Neural cell (in vitro differentiated cells): Measurements from ENCODE around the gene AOAH. TPM values are rescaled to one million over a fixed set of nuclear protein-coding genes. Genes with fewer than 3 reads are reported as not detected.

Source experiments
- H2AFZ ChIP-seq: fragments of 200-600, 300-800 bp; sonication (generic), shearing (Covaris generic); 2 replicates; pipeline ENCODE4 v1.6.0; 2014; ENCODE audit warnings: low read depth, mild to moderate bottlenecking, antibody characterized with exemption, low read length, moderate library complexity
- H3F3A ChIP-seq: fragments of 200-600 bp; shearing (Covaris generic); 2 replicates; pipeline ENCODE4 v1.6.1; 2016; ENCODE audit warnings: mild to moderate bottlenecking, moderate library complexity, mixed read lengths, antibody characterized with exemption, low read length; ENCODE audit not compliant: insufficient read depth, poor library complexity, severe bottlenecking
- H3K27ac ChIP-seq: fragments of 200-600, 300-800 bp; sonication (generic), shearing (Covaris generic); 2 replicates; pipeline ENCODE4 v1.5.1; 2014; ENCODE audit warnings: mild to moderate bottlenecking, low read length, moderate library complexity
- H3K27me3 ChIP-seq: fragments of 300-800, 200-600 bp; sonication (generic), shearing (Covaris generic); 2 replicates; pipeline ENCODE4 v1.6.0; 2014; ENCODE audit warnings: mild to moderate bottlenecking, low read depth, low read length, moderate library complexity; ENCODE audit not compliant: insufficient read depth
- H3K36me3 ChIP-seq: fragments of 300-800, 200-600 bp; sonication (generic), shearing (Covaris generic); 2 replicates; pipeline ENCODE4 v1.5.1; 2014; ENCODE audit warnings: mild to moderate bottlenecking, antibody characterized with exemption, low read length, moderate library complexity; ENCODE audit not compliant: insufficient read depth
- H3K4me2 ChIP-seq: fragments of 300-800, 200-600 bp; sonication (generic), shearing (Covaris generic); 2 replicates; pipeline ENCODE4 v1.6.0; 2014; ENCODE audit warnings: mild to moderate bottlenecking, low read length
- H3K4me3 ChIP-seq: fragments of 300-800, 200-600 bp; sonication (generic), shearing (Covaris generic); 2 replicates; pipeline ENCODE4 v1.5.1; 2014; ENCODE audit warnings: mild to moderate bottlenecking, low read length, moderate library complexity
- H3K79me2 ChIP-seq: fragments of 200-600 bp; shearing (Covaris generic); replicated peaks from 2 replicates; pipeline ENCODE4 v1.6.0; 2014; ENCODE audit warnings: mild to moderate bottlenecking, low read length, moderate library complexity; ENCODE audit not compliant: insufficient read depth
- H3K9ac ChIP-seq: fragments of 300-800, 200-600 bp; sonication (generic), shearing (Covaris generic); 2 replicates; pipeline ENCODE4 v1.6.1; 2016; ENCODE audit warnings: mild to moderate bottlenecking, low read length, mixed read lengths
- H3K9me2 ChIP-seq: fragments of 200-600 bp; shearing (Covaris generic); 2 replicates; pipeline ENCODE4 v1.6.1; 2016; ENCODE audit warnings: mild to moderate bottlenecking, low read length, mixed read lengths; ENCODE audit not compliant: insufficient read depth
- H3K9me3 ChIP-seq: fragments of 200-600, 300-800 bp; sonication (generic), shearing (Covaris generic); 2 replicates; pipeline ENCODE4 v1.6.1; 2016; ENCODE audit warnings: mild to moderate bottlenecking, mixed run types, low read length, moderate library complexity, mixed read lengths
- H4K20me1 ChIP-seq: fragments of 200-600 bp; shearing (Covaris generic); 2 replicates; pipeline ENCODE4 v1.6.1; 2016; ENCODE audit warnings: mild to moderate bottlenecking, mixed run types; ENCODE audit not compliant: insufficient read depth
- EP300 ChIP-seq: fragments of 450-650 bp; conservative IDR thresholded peaks from 2 replicates; pipeline ENCODE4 v1.6.1; 2014; ENCODE audit warnings: antibody characterized with exemption, mild to moderate bottlenecking, moderate library complexity; ENCODE audit not compliant: poor library complexity, severe bottlenecking
- EZH2 ChIP-seq: fragments of 200-600, 300-800 bp; shearing (Covaris generic), sonication (generic); IDR thresholded peaks from 2 replicates; pipeline ENCODE4 v1.6.1; 2014; ENCODE audit warnings: antibody characterized with exemption, low read length, borderline replicate concordance, mild to moderate bottlenecking; ENCODE audit not compliant: insufficient read depth, poor library complexity, severe bottlenecking
- MXI1 ChIP-seq: fragments of 450-650 bp; conservative IDR thresholded peaks from 2 replicates; pipeline ENCODE4 v1.6.1; 2014; ENCODE audit warnings: antibody characterized with exemption, mild to moderate bottlenecking; ENCODE audit not compliant: poor library complexity, severe bottlenecking
- POLR2AphosphoS5 ChIP-seq: IDR thresholded peaks from 2 replicates; pipeline ENCODE4 v1.6.1; 2012
- RAD21 ChIP-seq: fragments of 450-650 bp; conservative IDR thresholded peaks from 2 replicates; pipeline ENCODE4 v1.6.1; 2014; ENCODE audit warnings: antibody characterized with exemption, mild to moderate bottlenecking, moderate library complexity
- SMC3 ChIP-seq: fragments of 450-650 bp; conservative IDR thresholded peaks from 2 replicates; pipeline ENCODE4 v1.6.1; 2014; ENCODE audit warnings: antibody characterized with exemption, mild to moderate bottlenecking, moderate library complexity; ENCODE audit not compliant: poor library complexity
- TAF1 ChIP-seq: IDR thresholded peaks from 2 replicates; pipeline ENCODE4 v1.6.1; 2012; ENCODE audit warnings: low read depth
- polyA plus RNA-seq: library from polyadenylated mRNA; depleted of rRNA; stranded (reverse); fragments of >200 nt; gene quantifications from 2 replicates; pipeline ENCODE4 v1.2.3, GENCODE V29; 2014
- TF ChIP-seq, protein P1 (sequence below): fragments of 450-650 bp; IDR thresholded peaks from 2 replicates; pipeline ENCODE4 v1.5.1; 2014; ENCODE audit warnings: antibody characterized with exemption, mild to moderate bottlenecking, moderate library complexity; ENCODE audit not compliant: poor library complexity, severe bottlenecking
- TF ChIP-seq, protein P2 (sequence below): IDR thresholded peaks from 2 replicates; pipeline ENCODE4 v1.6.1; 2012; ENCODE audit warnings: borderline replicate concordance

AOAH gene
- polyA plus RNA-seq, 1 donor from 2014 or later, result 4.3 TPM

DNA sequence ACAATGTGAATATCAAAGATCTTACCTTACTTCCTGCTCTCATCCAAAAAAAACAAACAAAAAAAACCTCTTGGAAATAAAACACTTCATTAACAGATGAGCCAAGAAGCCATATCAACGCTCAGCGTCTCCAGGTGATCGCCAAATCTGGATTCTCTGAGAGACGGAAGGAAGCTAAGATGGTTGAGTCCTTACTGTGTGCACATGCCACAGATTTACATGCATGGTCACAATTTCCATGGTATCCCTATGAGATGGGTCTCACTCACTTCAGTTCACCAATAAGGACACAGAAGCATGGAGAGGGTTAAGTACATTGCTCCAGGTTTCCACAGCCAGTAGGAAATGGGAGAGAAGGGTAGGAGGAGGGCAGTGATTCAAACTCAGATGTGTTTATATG, 1.0 kb downstream of the AOAH start:
- H4K20me1 ChIP-seq, result no peaks in the 10 kb centered on the region
- H3F3A ChIP-seq, result no peaks in the 10 kb centered on the region
- TF ChIP-seq, protein P1, sequence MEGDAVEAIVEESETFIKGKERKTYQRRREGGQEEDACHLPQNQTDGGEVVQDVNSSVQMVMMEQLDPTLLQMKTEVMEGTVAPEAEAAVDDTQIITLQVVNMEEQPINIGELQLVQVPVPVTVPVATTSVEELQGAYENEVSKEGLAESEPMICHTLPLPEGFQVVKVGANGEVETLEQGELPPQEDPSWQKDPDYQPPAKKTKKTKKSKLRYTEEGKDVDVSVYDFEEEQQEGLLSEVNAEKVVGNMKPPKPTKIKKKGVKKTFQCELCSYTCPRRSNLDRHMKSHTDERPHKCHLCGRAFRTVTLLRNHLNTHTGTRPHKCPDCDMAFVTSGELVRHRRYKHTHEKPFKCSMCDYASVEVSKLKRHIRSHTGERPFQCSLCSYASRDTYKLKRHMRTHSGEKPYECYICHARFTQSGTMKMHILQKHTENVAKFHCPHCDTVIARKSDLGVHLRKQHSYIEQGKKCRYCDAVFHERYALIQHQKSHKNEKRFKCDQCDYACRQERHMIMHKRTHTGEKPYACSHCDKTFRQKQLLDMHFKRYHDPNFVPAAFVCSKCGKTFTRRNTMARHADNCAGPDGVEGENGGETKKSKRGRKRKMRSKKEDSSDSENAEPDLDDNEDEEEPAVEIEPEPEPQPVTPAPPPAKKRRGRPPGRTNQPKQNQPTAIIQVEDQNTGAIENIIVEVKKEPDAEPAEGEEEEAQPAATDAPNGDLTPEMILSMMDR, result no peak
- no peak for TF ChIP-seq EZH2
- TF ChIP-seq, protein P2, sequence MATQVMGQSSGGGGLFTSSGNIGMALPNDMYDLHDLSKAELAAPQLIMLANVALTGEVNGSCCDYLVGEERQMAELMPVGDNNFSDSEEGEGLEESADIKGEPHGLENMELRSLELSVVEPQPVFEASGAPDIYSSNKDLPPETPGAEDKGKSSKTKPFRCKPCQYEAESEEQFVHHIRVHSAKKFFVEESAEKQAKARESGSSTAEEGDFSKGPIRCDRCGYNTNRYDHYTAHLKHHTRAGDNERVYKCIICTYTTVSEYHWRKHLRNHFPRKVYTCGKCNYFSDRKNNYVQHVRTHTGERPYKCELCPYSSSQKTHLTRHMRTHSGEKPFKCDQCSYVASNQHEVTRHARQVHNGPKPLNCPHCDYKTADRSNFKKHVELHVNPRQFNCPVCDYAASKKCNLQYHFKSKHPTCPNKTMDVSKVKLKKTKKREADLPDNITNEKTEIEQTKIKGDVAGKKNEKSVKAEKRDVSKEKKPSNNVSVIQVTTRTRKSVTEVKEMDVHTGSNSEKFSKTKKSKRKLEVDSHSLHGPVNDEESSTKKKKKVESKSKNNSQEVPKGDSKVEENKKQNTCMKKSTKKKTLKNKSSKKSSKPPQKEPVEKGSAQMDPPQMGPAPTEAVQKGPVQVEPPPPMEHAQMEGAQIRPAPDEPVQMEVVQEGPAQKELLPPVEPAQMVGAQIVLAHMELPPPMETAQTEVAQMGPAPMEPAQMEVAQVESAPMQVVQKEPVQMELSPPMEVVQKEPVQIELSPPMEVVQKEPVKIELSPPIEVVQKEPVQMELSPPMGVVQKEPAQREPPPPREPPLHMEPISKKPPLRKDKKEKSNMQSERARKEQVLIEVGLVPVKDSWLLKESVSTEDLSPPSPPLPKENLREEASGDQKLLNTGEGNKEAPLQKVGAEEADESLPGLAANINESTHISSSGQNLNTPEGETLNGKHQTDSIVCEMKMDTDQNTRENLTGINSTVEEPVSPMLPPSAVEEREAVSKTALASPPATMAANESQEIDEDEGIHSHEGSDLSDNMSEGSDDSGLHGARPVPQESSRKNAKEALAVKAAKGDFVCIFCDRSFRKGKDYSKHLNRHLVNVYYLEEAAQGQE, result no peak
- TF ChIP-seq SMC3, result no peak
- TF ChIP-seq POLR2AphosphoS5, result no peak
- TF ChIP-seq EP300, result no peak
- TF ChIP-seq RAD21, result no peak
- no peak for TF ChIP-seq MXI1
- no peak for TF ChIP-seq TAF1
- no peak overlapping the region for H3K27ac ChIP-seq
- H3K9me2 ChIP-seq, result no peaks in the 10 kb centered on the region
- no peak overlapping the region for H3K4me2 ChIP-seq
- no peaks in the 10 kb centered on the region for H3K79me2 ChIP-seq
- no peak overlapping the region for H2AFZ ChIP-seq
- H3K9me3 ChIP-seq, result no peaks in the 10 kb centered on the region
- H3K9ac ChIP-seq, result no peak overlapping the region
- no peaks in the 10 kb centered on the region for H3K36me3 ChIP-seq
- H3K4me3 ChIP-seq, result no peak overlapping the region
- H3K27me3 ChIP-seq, result no peaks in the 10 kb centered on the region

DNA sequence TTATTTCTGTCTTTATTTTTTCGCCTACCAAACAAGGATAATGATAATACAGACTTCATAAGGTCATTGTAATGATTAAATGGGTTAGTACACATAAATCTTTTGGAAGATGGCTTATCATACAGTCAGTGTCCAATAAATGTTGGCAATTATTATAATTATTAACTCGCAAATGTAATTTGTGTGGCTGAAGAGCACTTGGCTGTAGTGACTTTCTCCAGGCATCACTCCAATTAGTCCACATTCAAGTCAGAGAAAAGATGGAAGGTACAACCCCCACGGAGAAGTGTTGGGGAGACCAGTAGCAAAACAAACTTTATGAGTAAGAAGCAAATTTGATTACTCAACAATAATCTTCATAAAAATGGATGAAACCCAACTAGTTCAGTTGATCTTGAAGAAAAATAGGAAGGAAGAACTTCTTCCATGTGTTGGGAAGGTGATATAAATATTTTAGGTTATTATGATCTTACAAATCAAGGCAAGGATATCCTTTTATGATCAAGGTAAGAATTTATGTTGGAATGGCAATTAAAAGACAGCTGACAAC, 5.1 kb downstream of the AOAH start:
- Histone ChIP-seq H3K9me2 (no peaks in the 10 kb centered on the region), H3K27ac (no peak overlapping the region), H3K4me2 (no peak overlapping the region), H3K27me3 (no peaks in the 10 kb centered on the region), H2AFZ (no peak overlapping the region), H3K79me2 (no peaks in the 10 kb centered on the region), H4K20me1 (no peaks in the 10 kb centered on the region), H3K9ac (no peak overlapping the region), H3K36me3 (no peaks in the 10 kb centered on the region), H3F3A (no peaks in the 10 kb centered on the region), H3K4me3 (no peak overlapping the region), H3K9me3 (no peaks in the 10 kb centered on the region)
- TF ChIP-seq EP300 (no peak), MXI1 (no peak), TAF1 (no peak), SMC3 (no peak), POLR2AphosphoS5 (no peak), RAD21 (no peak), EZH2 (no peak)
- TF ChIP-seq, protein P1, result no peak
- TF ChIP-seq, protein P2, result no peak
